NCI-H1417 treated with DMSO at 0.1 percent for 48 hours (cell line): ENCODE measurements around the gene SMAD1.
"Not testable (repeated sequence)": the region's sequence is repeated elsewhere in the genome, so short reads cannot be mapped to it uniquely, and the experiment has no call there.

Experiments used
- DNase-seq: peaks from one replicate; lab custom pipeline; 2025; lab: John Stamatoyannopoulos, UW

The SMAD1 gene

DNA sequence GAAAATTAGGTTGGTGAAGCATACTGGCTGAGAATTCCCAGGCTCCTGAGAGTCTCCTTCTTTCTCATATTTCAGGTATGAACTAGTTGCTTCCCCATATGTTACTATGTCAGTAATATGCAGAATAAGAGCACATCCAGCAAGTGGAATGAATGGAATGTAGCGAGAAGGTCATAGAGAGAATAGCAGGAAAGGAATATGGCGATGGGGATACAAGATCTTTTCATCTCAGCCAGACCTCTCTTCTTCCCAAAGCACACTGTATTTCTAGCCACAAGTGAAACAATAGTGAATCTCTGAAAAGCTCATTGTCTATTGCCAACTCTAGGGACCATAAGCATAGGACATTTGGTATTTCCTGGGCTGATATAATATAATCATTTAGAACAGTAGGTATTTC is 82.9 kb downstream of the SMAD1 start:
- DNase-seq: no peak

DNA sequence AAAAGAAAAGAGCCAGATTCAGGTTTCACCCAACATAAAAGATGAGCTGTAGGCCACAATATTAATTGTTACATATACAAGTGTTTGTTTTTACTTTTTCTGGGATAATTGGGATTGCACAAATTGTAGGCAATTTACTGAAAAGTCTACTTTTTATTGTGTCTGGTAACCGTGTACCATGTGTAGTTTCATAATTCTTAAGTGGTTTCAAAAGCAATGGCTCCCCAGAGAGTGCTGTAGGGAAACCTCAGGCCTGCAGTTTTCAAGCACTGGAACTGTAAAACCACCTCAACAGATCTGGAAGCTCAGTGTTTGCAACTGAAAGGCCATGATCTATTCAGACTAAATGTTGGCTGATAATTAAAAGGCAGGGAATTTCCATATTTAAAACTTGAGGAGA is 83.7 kb downstream of the SMAD1 start:
- DNase-seq: no peak

DNA sequence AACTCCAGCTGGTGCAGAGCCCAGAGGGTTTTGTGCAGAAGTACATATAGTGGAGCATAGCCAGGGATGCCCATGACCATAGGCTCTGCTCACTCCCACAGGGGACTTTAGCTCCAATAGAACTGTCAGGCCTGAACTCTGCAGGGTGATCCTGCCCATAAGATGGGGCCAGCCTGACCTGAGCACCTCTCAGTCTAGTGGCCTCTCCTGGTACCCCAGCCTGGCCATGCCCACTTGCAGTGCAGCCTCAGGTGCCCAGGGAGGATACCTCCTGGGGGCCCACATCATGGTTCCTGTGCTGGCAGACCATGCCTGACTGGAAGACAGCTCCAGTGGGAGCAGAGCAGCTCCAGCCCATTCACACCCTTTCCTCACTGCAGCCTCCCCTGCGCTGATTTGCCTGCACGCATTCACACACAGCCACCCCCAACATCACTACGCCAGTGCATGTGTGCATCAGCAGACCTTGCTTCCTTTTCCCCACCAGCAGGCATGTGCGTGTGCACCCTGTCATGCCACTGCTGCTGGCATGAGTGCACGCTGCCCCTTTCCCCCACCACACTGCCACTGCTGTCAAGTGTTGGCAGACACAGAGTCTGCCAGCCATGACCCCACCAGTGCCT is 84.5 kb downstream of the SMAD1 start:
- no peak for DNase-seq

DNA sequence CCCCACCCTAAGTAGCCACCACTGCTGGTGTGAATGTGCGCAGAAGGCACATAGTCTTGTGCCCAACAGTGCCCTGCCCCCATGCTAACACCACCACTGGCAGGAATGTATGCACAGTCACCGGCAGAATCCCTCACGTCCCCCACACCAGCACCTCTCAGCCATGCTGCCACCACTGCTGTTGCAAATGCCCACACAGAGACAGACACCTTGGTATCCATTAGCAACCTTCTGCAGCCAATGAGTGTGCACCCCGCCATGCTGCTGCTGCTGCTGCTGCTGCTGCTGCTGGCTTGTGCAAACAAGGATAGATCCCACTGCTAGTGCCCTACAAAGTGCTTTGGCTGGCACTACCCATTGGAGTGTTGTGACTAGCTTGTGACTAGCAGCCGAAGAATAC is 85.1 kb downstream of the SMAD1 start:
- no peak for DNase-seq

DNA sequence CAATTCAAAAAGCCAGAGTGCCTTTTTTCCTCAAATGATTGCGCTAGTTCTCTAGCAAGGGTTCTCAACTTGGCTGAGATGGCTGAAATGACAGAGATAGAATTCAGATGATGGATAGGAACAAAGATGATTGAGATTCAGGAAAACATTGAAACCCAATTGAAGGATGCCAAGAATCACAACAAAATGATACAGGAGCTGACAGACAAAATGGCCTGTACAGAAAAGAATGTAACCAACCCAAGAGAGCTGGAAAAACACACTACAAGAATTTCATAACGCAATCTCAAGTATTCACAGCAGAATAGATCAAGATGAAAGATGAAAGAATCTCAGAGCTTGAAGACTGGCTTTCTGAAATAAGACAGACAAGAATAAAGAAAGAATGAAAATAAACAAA is 85.9 kb downstream of the SMAD1 start:
- no peak for DNase-seq

DNA sequence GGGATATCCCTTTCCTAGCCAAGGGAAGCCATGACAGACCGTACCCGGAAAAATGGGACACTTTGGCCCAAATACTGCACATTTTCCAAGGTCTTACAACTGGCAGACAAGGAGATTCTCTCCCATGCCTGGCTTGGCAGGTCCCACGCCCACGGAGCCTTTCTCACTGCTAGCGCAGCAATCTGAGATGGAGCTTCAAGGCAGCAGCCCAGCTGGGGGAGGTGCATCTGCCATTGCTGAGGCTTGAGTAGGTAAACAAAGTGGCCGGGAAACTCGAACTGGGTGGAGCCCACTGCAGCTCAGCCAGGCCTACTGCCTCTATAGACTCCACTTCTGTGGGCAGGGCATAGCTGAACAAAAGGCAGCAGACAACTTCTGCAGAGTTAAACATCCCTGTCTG is 92.9 kb downstream of the SMAD1 start:
- DNase-seq: not testable (repeated sequence)

DNA sequence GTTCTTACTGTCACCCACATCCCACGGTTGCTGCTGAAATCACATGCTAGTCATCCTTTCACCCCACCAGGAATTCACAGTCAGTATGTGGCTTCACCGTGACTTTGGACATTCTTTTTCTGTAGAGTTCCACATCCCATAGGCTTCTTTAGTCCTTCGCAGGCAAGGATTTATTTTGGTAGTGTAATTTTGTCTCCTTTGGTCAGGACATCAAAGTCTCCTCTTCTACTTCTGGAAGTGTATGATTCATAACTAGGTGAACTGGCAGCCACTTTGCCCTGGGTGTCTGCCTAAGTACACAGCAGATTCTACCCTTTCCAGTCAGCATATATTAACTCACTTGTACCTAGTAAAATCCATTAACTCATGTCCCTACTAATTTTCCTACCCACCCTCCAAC is 99.3 kb downstream of the SMAD1 start:
- DNase-seq: no peak

DNA sequence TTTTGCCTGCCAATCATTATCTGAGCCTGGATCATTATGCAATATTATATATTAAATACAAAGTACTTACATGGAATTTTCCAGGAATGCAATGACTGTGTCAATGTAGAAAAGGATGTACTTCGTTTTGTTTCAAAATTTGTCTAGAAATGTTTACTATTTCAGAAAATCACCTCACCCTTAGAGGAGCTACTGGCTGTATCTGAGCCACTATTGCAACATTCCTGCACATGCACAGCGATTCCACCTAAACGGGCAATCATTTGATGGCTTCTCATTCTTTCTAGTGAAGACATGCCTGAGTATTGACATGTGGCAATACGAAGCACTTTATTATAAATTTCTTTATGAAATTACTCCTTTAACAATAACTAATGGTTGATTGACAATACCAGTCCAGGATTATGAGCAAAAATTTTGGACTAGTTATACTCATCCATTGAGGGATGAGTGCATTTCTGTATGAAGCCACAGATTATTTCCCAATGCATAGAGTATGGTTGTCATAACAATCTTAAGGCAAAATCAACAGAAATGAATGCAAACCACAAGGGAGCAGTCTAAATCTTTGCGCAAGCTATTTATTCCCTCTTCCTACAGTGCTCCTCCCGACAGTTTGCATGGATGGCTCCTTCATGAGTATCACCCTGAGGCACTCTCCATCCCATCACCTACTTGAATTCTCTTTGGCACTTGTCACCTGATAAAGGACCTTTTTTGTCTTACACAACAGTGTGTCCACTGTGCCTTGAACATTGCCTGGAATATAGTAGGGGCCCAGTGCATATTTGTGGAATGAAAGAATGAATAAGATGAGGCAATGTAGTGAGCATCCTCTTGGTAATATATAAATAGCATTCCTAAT is 101.8 kb downstream of the SMAD1 start:
- DNase-seq: no peak

DNA sequence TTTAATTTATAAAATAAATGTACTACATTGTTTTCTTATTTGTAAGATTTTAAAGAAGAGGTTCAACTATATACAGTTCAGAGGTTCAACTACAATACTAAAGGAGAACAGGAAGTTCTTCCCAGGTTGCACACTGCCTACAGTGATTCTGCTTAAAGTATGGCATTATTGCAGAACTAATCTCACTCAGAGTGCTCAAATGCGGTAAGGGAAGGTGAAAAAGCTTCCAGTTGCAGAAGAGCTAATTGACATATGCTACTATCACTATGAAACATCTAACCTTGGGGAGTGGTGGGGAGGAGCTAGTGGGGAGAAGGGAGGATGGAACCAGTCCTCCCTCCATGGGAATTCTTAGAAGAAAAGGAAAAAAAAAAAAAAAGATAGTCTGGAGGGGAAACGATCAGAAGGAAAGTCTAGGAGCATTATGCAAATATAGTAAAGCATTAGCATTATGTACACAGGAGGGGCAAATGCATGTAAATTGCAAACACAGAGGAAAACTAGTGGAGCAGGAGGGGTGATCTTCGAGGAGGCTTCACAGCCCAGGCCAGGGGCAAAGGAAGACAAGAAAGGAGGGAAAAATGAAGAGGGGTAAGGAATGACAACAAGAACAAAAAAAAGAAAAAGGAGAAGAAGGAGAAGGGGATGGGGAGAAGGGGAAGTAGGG is 105.6 kb downstream of the SMAD1 start:
- no peak for DNase-seq

DNA sequence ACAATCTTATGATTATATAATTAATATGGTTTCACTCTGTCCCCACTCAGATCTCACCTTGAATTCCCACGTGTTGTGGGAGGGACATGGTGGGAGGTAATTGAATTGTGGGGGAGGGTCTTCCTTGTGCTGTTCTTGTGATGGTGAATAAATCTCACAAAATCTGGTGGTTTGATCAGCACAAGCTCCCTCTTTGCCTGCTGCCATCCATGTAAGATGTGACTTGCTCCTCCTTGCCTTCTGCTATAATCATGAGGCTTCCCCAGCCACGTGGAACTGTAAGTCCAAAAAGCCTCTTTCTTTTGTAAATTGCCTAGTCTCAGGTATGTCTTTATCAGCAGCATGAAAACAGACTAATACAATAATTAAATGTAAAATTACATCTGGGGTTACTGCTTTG is 107.7 kb downstream of the SMAD1 start:
- not testable (repeated sequence) for DNase-seq

DNA sequence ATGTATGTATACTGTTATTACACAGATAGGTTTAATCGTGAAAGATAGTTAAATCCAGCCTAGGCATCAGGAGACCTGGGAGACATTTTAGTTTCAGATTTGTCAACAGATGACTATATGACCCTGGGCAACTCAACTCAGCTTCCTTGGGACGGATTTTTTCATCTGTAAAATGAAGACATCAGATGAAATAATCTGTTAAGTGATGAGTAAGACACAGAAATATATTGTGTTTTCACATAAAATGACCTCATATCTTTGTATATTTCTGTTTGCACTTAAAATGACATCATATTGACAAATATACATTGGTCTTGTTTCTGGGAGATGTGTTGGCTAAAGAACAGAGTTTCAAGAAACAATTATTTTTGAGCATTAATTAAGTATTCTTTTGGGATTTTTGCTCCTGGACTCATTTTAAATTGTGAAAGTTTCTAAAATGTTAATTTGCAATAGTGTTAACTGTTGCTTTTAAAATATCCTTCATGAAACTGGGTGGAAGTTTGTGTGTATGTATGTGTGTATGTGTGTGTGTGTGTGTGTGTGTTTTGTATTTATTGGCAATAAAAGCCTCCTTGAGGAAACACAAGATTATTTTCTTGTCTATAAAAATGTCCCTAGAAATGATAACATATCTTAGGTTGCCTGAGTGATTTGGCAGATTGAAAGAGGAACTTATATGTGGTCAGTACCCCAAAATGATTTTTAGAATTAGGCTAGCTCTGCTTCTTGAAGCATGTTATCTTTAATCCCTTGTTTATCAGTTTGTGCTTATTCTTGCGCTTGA is 108.5 kb downstream of the SMAD1 start:
- no peak for DNase-seq

DNA sequence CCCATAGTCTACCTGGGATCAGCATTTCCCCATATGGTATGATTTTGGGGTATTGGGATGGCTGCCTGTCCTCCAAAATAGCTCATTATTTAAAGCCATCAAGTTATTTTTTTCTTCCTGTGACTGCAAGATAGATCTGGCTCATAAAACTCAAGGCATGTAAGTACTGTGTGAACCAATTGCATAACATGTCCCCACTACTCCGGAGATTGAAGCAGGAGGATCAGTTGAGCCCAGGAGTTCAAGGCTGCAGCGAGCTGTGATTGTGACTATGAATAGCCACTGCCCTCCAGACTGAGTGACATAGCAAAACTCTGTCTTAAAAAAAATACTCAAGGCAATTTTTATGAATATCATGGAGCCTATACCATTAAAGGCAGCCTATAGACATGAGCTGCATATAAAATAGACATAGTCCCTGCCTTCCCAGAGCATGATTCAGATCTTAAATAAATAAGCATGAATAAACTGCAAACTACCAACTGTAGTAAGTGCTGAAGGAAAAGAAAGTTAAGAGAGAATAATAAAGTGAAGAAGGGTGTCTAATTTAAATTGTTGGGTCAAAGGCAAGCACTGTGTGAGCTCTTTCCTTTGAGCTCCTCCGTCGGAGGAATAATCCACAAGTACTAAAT is 120.6 kb downstream of the SMAD1 start:
- DNase-seq: no peak

DNA sequence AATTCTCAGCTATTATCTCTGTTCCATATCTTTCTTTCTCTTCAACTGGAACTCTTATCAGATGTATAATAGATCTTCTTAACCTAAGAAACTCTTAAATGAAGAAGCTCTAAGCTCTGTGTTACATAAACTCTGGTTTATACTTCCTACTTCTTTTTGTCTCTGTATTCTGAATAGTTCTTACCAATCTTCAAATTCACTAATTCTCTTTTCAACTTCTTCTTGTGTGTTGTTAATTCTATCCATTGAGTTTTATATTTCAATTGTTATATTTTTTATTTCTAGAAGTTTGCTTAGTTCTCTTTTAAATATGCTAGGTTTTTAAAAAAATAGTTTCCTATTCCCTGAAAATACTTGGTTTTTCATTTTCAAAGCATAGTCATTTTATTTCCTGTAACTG is 124.3 kb downstream of the SMAD1 start:
- no peak for DNase-seq
